Measurements from ENCODE around the gene REX1BD.
A peak's percentile ranks its signal among the peaks of the same experiment; 100 is the strongest.

The REX1BD gene

GRCh38 chr19:18543814-18544475, 44.7 kb upstream of the REX1BD start:
- H3K27ac ChIP-seq, result peak overlapping the region; percentile 78
- TF ChIP-seq ZFX (IDR thresholded peaks at IDR 0.05), result no peak
- no peak for TF ChIP-seq CTCF (conservative IDR thresholded peaks at IDR 0.05)

DNA sequence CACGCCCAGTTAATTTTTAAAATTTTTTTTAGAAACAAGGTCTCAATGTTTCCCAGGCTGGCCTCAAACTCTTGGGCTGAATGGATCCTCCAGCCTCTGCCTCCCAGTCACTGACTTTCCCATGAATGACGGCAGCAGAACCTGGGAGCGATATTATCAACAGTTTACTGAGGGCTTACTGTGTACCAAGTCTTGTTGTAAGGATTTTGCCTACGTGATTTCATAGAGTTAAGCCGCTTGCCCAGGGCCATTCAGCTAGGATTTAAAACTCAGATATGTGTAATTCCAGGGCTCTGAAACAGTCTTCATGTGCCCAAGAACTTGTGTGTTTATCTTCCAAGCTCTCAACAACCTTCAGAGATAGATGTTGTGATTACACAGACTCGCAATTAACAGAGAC, 37.0 kb upstream of the REX1BD start:
- H3K27ac ChIP-seq, result no peak overlapping the region
- TF ChIP-seq CTCF (conservative IDR thresholded peaks at IDR 0.05) (no peak), ZFX (IDR thresholded peaks at IDR 0.05) (no peak)

DNA sequence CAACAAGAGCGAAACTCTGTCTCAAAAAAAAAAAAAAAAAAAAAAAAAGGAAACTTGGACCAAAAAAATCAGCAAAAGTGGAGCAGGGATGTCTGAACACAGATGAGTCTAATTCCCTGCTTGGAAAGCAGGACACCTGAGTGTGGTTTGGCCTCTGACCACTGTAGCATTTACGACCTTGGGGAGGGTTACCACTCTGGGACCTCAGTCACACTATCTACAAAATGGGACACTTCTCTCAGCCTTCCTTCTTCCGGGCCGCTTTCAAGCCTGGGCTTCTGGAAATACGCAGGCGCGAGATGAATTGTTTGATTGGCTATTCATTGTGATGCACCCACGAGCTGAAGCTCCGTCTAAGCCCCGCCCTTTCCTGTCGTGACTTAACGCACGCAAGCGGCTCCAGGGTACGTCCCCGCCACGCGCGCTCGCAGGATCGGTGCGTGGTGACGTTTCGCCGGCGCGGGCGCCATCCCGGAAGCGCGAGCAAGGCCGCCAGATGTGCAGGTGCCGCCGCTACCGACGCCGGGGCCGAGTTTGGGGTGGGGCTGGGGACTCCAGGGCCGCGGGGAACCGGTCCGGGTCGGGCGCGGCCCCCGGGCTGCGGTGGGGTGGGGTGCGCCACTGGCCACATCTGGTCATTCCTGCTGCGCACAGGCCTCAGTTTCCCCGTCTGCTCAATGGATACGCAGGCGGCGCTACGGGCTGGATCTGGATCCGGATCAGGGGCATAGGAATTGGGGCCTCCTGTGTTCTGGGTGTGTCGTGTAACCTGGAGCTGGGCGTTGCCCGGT, 31.0 kb upstream of the REX1BD start, which contains the start of gene KXD1:
KXD1 (plus strand) TSS at position 460 of the 791 bp plus-strand sequence. CDS start 4,187 bp downstream, outside the sequence.
- TF ChIP-seq ZFX (IDR thresholded peaks at IDR 0.05) (peak; percentile 44; the same call in 1 of the 2 replicates), CTCF (conservative IDR thresholded peaks at IDR 0.05) (no peak)
- peak within 1 kb of the TSS; percentile 88 for H3K27ac ChIP-seq

- TF ChIP-seq ZFX (IDR thresholded peaks at IDR 0.05) (no peak), CTCF (conservative IDR thresholded peaks at IDR 0.05) (no peak)
- H3K27ac ChIP-seq, result peak overlapping the region; percentile 88
These were observed 30.4 kb upstream of the REX1BD start for GRCh38 chr19:18558202-18558555.

- peak overlapping the region; percentile 88 for H3K27ac ChIP-seq
- TF ChIP-seq CTCF (conservative IDR thresholded peaks at IDR 0.05) (no peak), ZFX (IDR thresholded peaks at IDR 0.05) (no peak)
These were observed 30.0 kb upstream of the REX1BD start for GRCh38 chr19:18558604-18559003.

DNA sequence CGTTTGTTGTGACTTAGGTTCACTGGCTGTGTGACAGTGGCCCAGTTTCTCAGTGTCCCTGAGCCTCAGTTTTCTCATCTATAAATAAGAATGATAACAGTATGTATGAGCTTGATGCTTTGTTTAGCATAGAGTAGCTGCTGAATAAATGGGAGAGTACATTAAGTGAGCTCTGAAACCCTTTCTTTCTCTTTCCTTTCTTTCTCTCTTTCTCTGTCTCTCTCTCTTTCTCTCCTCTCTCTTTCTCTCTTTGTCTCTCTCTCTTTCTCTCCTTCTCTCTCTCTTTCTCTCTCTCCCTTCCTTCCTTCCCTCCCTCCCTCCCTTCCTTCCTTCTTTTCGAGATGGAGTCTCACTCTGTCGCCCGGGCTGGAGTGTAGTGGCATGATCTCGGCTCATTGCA, 28.9 kb upstream of the REX1BD start:
- no peak overlapping the region for H3K27ac ChIP-seq
- no peak for TF ChIP-seq CTCF (conservative IDR thresholded peaks at IDR 0.05)
- no peak for TF ChIP-seq ZFX (IDR thresholded peaks at IDR 0.05)

- H3K27ac ChIP-seq, result no peak overlapping the region
- TF ChIP-seq CTCF (conservative IDR thresholded peaks at IDR 0.05), result no peak
- no peak for TF ChIP-seq ZFX (IDR thresholded peaks at IDR 0.05)
These were observed 26.5 kb upstream of the REX1BD start for GRCh38 chr19:18562086-18562485.
